KMS-11 (cell line): ENCODE measurements around the gene NUDCD3.

Experiments used
- H2AFZ ChIP-seq: fragments of 200-600 bp; sonication (generic); 2 replicates; pipeline ENCODE4 v1.6.1; 2016; ENCODE audit warnings: antibody characterized with exemption, mixed run types, low read depth
- H3K27ac ChIP-seq: fragments of 200-600 bp; sonication (generic); 2 replicates; pipeline ENCODE4 v1.6.1; 2016; ENCODE audit warnings: mild to moderate bottlenecking, mixed run types
- H3K27me3 ChIP-seq: fragments of 200-600 bp; sonication (generic); 2 replicates; pipeline ENCODE4 v1.6.1; 2017; ENCODE audit warnings: mild to moderate bottlenecking, low read depth, mixed run types, moderate library complexity; ENCODE audit not compliant: insufficient read depth
- H3K36me3 ChIP-seq: fragments of 200-600 bp; sonication (generic); 2 replicates; pipeline ENCODE4 v1.6.1; 2017; ENCODE audit warnings: mild to moderate bottlenecking, mixed run types; ENCODE audit not compliant: insufficient read depth
- H3K4me1 ChIP-seq: fragments of 200-600 bp; sonication (generic); 2 replicates; pipeline ENCODE4 v1.6.1; 2016; ENCODE audit warnings: mild to moderate bottlenecking, low read depth, mixed run types; ENCODE audit not compliant: poor library complexity, severe bottlenecking
- H3K4me2 ChIP-seq: fragments of 200-600 bp; sonication (generic); 2 replicates; pipeline ENCODE4 v1.7.0; 2016; ENCODE audit warnings: mild to moderate bottlenecking, mixed run types
- H3K4me3 ChIP-seq: fragments of 200-600 bp; sonication (generic); IDR thresholded peaks from 2 replicates; pipeline ENCODE4 v1.6.1; 2017; ENCODE audit warnings: low read depth, low read length, mixed read lengths; ENCODE audit not compliant: insufficient read depth
- H3K79me2 ChIP-seq: fragments of 200-600 bp; sonication (generic); 2 replicates; pipeline ENCODE4 v1.6.1; 2016; ENCODE audit warnings: low read depth, mixed run types; ENCODE audit not compliant: insufficient read depth
- H3K9ac ChIP-seq: fragments of 200-600 bp; sonication (generic); 2 replicates; pipeline ENCODE4 v1.6.1; 2016; ENCODE audit warnings: mild to moderate bottlenecking, mixed run types
- H4K20me1 ChIP-seq: fragments of 200-600 bp; sonication (generic); 2 replicates; pipeline ENCODE4 v1.6.1; 2016; ENCODE audit warnings: mild to moderate bottlenecking, mixed run types; ENCODE audit not compliant: insufficient read depth
- CTCF ChIP-seq: fragments of 200-600 bp; sonication (generic); conservative IDR thresholded peaks from 2 replicates; pipeline ENCODE4 v1.6.1; 2017; ENCODE audit warnings: low read depth, mild to moderate bottlenecking, antibody characterized with exemption, low read length, moderate library complexity, mixed read lengths

NUDCD3 gene

GRCh38 chr7:44392618-44393010 is 97.8 kb downstream of the NUDCD3 start:
- H3K9ac ChIP-seq: no peak overlapping the region
- no peaks in the 10 kb centered on the region for H3K27me3 ChIP-seq
- no peak overlapping the region for H3K4me2 ChIP-seq
- H4K20me1 ChIP-seq: no peaks in the 10 kb centered on the region
- no peaks in the 10 kb centered on the region for H3K4me1 ChIP-seq
- no peaks in the 10 kb centered on the region for H3K36me3 ChIP-seq
- no peak for TF ChIP-seq CTCF
- H3K27ac ChIP-seq: no peak overlapping the region
- H3K79me2 ChIP-seq: no peaks in the 10 kb centered on the region
- no peak overlapping the region for H3K4me3 ChIP-seq
- no peak overlapping the region for H2AFZ ChIP-seq

GRCh38 chr7:44391746-44392617 is 98.5 kb downstream of the NUDCD3 start:
- Histone ChIP-seq H3K4me2 (no peak overlapping the region), H3K36me3 (no peaks in the 10 kb centered on the region), H3K27me3 (no peaks in the 10 kb centered on the region), H3K79me2 (no peaks in the 10 kb centered on the region), H3K4me3 (no peak overlapping the region), H2AFZ (no peak overlapping the region), H3K4me1 (no peaks in the 10 kb centered on the region), H3K9ac (no peak overlapping the region), H3K27ac (no peak overlapping the region), H4K20me1 (no peaks in the 10 kb centered on the region)
- no peak for TF ChIP-seq CTCF

GRCh38 chr7:44391171-44391570 is 99.3 kb downstream of the NUDCD3 start:
- Histone ChIP-seq H3K36me3 (no peaks in the 10 kb centered on the region), H3K4me3 (no peak overlapping the region)

GRCh38 chr7:44390701-44391100 is 99.8 kb downstream of the NUDCD3 start:
- no peak overlapping the region for H3K4me3 ChIP-seq
- H3K27ac ChIP-seq: no peak overlapping the region
- no peaks in the 10 kb centered on the region for H3K27me3 ChIP-seq
- no peaks in the 10 kb centered on the region for H4K20me1 ChIP-seq
- H2AFZ ChIP-seq: no peak overlapping the region
- H3K36me3 ChIP-seq: no peaks in the 10 kb centered on the region
- no peak overlapping the region for H3K4me2 ChIP-seq
- no peak overlapping the region for H3K9ac ChIP-seq
- H3K4me1 ChIP-seq: no peaks in the 10 kb centered on the region
- TF ChIP-seq CTCF: no peak
- no peaks in the 10 kb centered on the region for H3K79me2 ChIP-seq

More at GRCh38 chr7:44391171-44391570, 99.3 kb downstream of the NUDCD3 start:
- H3K4me1 ChIP-seq: no peaks in the 10 kb centered on the region
- H3K79me2 ChIP-seq: no peaks in the 10 kb centered on the region
- no peak overlapping the region for H3K9ac ChIP-seq
- H3K27me3 ChIP-seq: no peaks in the 10 kb centered on the region
- no peak overlapping the region for H2AFZ ChIP-seq
- no peaks in the 10 kb centered on the region for H4K20me1 ChIP-seq
- no peak overlapping the region for H3K4me2 ChIP-seq
- no peak overlapping the region for H3K27ac ChIP-seq
- no peak for TF ChIP-seq CTCF
